HuH-7.5 (cell line): ENCODE data around the gene RCN1.

Experiments used
- DNase-seq: peaks from one replicate; pipeline ENCODE4 v3.0.0; 2011; ENCODE audit warnings: low spot score

RCN1 gene

GRCh38 chr11:32154275-32154674, 63.4 kb downstream of the RCN1 start:
- no peak for DNase-seq
